Sigmoid colon (tissue), 7 donors: Measurements from ENCODE around the gene ZFR2. TPM values are rescaled to one million over a fixed set of nuclear protein-coding genes. Genes with fewer than 3 reads are reported as not detected.

Source experiments
- DNase-seq: peaks from one replicate; pipeline ENCODE4 v3.0.0-alpha.2; 2019
- H3K27ac ChIP-seq, 4 donors: fragments of 200-600 bp; sonication (generic); one replicate each; pipeline ENCODE4 v1.5.1; 2016 to 2019; ENCODE audit warnings: mild to moderate bottlenecking in 1 of 4
- H3K27me3 ChIP-seq, 3 donors: fragments of 200-600 bp; sonication (generic); one replicate each; pipeline ENCODE4 v1.5.1; 2019; ENCODE audit warnings: mild to moderate bottlenecking in 1 of 3
- H3K36me3 ChIP-seq, 4 donors: fragments of 200-600 bp; sonication (generic); one replicate each; pipeline ENCODE4 v1.5.1; 2016 to 2019
- H3K4me1 ChIP-seq, 4 donors: fragments of 200-600 bp; sonication (generic); one replicate each; pipeline ENCODE4 v1.5.1; 2017 to 2019
- H3K4me3 ChIP-seq, 4 donors: fragments of 200-600 bp; sonication (generic); one replicate each; pipeline ENCODE4 v1.5.1; 2017 to 2019; ENCODE audit warnings: mild to moderate bottlenecking in 2 of 4, moderate library complexity in 1 of 4
- H3K9me3 ChIP-seq, 4 donors: fragments of 200-600 bp in 3 of 4; sonication (generic) in 3 of 4; one replicate each; pipeline versions ENCODE4 v1.5.1 to v1.6.1; 2013 to 2019
- CTCF ChIP-seq, 4 experiments: fragments of 450-650 bp in 3 of 4; fragments of 200-600 bp in 1 of 4; IDR thresholded peaks; one replicate each; pipeline ENCODE4 v1.5.1; 2016 to 2019; ENCODE audit warnings: antibody characterized with exemption in 4 of 4, mild to moderate bottlenecking in 3 of 4, moderate library complexity in 2 of 4
- EP300 ChIP-seq, 4 donors: sonication (generic); formaldehyde crosslinking; IDR thresholded peaks; one replicate each; pipeline ENCODE4 v1.6.1; 2017; ENCODE audit warnings: antibody characterized with exemption in 4 of 4
- POLR2A ChIP-seq, 2 donors: fragments of 450-650 bp; IDR thresholded peaks; one replicate each; pipeline ENCODE4 v1.6.1; 2016; ENCODE audit warnings: antibody characterized with exemption in 2 of 2, mild to moderate bottlenecking in 2 of 2, moderate library complexity in 2 of 2
- POLR2AphosphoS5 ChIP-seq, 4 donors: sonication (generic); formaldehyde crosslinking; IDR thresholded peaks; one replicate each; pipeline ENCODE4 v1.6.1; 2017; ENCODE audit warnings: antibody characterized with exemption in 4 of 4
- WGBS, 2 donors: extraction: QIAGEN DNeasy Blood & Tissue Kit; methylation state at CpG; one replicate each; pipeline ENCODE4 v1.1.7; 2013; 5-methylcytosine and 5-hydroxymethylcytosine counted together
- intact Hi-C: fragments of 100-400 bp; cut with DNase I; formaldehyde crosslinking; loops from one replicate; pipeline ENCODE4 v1.15.1; 2023
- polyA plus RNA-seq, 3 donors: library from polyadenylated mRNA; stranded (reverse); fragments of 200-250 nt; gene quantifications; one replicate each; pipeline ENCODE4 v1.2.3, GENCODE V29; 2013
- total RNA-seq, 4 donors: library from RNA; depleted of rRNA; stranded (reverse); fragments of >200 nt; gene quantifications; one replicate each; pipeline ENCODE4 v1.1.0, GENCODE V29; 2016
- donor health status: healthy with polysubstance abuse.
- donor health status: Bipolar disorder and iron deficiency.
- donor health status: healthy.

The ZFR2 gene
- total and polyA plus RNA-seq, 7 donors, result under 0.01 to 1.2 (median 0.47) TPM; not detected in 3

DNA sequence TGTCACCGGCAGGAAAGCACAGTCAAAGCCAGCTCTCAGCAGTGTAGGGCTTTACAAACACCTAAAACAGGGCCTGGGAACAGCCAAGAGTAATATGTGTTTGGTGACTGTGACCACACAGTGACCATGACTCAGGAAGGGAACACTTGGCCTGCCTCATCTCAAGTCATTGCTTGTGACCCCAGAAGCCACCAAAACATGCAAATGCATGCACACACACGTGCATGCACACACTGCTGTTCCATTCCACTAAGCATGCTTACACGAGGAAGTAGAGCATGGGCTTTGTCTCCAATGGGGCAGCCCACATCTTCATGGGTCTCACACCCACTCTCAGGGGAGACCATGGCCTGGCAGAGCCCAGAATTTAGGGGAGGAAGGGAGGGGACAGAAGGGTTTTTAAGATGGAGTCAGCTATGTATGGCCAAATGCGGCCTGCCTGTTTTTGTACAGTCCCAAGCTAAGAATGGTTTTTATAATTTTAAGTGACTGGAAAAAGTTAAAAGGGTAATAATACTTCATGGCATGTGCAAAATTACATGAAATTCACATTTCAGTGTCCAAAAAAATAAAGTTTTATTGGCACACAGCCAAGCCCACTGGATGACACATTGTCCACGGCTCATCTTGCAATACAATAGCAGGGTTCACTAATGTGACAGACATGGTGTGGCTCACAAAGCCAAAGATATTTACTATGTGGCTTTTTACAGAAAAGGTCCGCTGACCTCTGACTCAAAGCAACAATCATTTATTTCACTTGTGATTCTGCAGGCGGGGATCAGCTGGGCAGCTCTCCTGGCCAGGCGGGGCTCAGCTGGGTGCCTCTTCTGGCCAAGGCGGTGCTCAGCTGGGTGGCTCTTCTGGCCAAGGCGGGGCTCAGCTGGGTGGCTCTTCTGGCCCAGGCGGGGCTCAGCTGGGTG is 17.3 kb downstream of the ZFR2 start:
- WGBS, 2 donors, result 94% methylated on average over 11 of the region's 11 CpGs
- no peak for TF ChIP-seq EP300 (IDR thresholded peaks at IDR 0.05)
- TF ChIP-seq POLR2A (IDR thresholded peaks at IDR 0.05), result no peak
- TF ChIP-seq POLR2AphosphoS5 (IDR thresholded peaks at IDR 0.05), result no peak
- no peak for TF ChIP-seq CTCF (IDR thresholded peaks at IDR 0.05)
- intact Hi-C loops, result no loop called here
- DNase-seq, result no peak
- Histone ChIP-seq H3K27ac (no peak overlapping the region), H3K4me1 (no peaks in the 10 kb centered on the region), H3K4me3 (no peak overlapping the region), H3K27me3 (no peaks in the 10 kb centered on the region), H3K36me3 (no peaks in the 10 kb centered on the region), H3K9me3 (peaks cover 7 to 11% (median 10%) of the 10 kb centered on the region in 4 donors)

DNA sequence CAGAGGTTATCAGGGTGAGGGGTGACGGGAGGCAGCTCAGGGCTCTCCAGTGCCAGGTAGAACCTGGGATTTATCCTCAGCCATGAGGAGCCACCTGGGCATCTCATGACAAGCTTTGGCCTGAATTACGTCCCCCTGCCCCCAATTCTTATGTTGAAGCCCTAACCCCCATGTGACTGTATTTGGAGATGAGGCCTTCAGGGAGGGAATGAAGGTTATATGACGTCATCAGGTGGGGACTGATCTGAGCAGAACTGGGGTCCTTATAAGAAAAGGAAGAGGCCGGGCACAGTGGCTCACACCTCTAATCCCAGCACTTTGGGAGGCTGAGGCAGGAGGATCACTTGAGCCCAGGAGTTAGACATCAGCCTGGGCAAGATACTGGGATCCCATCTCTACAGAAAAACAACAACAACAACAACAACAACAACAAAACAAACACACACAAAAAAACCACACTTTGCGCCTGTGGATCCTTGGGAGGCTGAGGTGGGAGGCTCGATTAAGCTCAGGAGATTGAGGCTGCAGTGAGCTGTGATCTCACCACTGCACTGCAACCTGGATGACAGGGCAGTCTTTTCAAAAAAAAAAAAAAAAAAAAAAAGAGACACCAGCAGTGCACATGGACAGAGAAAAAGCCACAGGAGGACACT is 18.4 kb downstream of the ZFR2 start:
- Histone ChIP-seq H3K36me3 (no peaks in the 10 kb centered on the region), H3K9me3 (peaks cover 7 to 11% (median 10%) of the 10 kb centered on the region in 4 donors), H3K27me3 (no peaks in the 10 kb centered on the region), H3K27ac (no peak overlapping the region), H3K4me1 (no peaks in the 10 kb centered on the region), H3K4me3 (no peak overlapping the region)
- intact Hi-C loops, result no loop called here
- WGBS, 2 donors, result 90 to 92% methylated on average over 6 of the region's 6 CpGs
- TF ChIP-seq EP300 (IDR thresholded peaks at IDR 0.05), result no peak
- TF ChIP-seq CTCF (IDR thresholded peaks at IDR 0.05), result no peak
- TF ChIP-seq POLR2AphosphoS5 (IDR thresholded peaks at IDR 0.05), result no peak
- no peak for TF ChIP-seq POLR2A (IDR thresholded peaks at IDR 0.05)
- DNase-seq, result no peak

GRCh38 chr19:3849787-3850186 is 19.1 kb downstream of the ZFR2 start:
- Histone ChIP-seq H3K9me3 (peaks cover 7 to 11% (median 10%) of the 10 kb centered on the region in 4 donors), H3K4me1 (no peaks in the 10 kb centered on the region), H3K27me3 (no peaks in the 10 kb centered on the region), H3K27ac (no peak overlapping the region), H3K4me3 (no peak overlapping the region), H3K36me3 (no peaks in the 10 kb centered on the region)
- 78 to 88% methylated on average over 12 of the region's 12 CpGs for WGBS, 2 donors
- intact Hi-C loops, result no loop called here
- DNase-seq, result no peak
- TF ChIP-seq POLR2AphosphoS5 (IDR thresholded peaks at IDR 0.05), result no peak
- no peak for TF ChIP-seq CTCF (IDR thresholded peaks at IDR 0.05)
- TF ChIP-seq EP300 (IDR thresholded peaks at IDR 0.05), result no peak
- no peak for TF ChIP-seq POLR2A (IDR thresholded peaks at IDR 0.05)

- no peak for DNase-seq
- Histone ChIP-seq H3K9me3 (peaks cover 7 to 11% (median 10%) of the 10 kb centered on the region in 4 donors), H3K27me3 (no peaks in the 10 kb centered on the region), H3K36me3 (no peaks in the 10 kb centered on the region), H3K4me1 (no peaks in the 10 kb centered on the region), H3K27ac (no peak overlapping the region), H3K4me3 (no peak overlapping the region)
- TF ChIP-seq POLR2AphosphoS5 (IDR thresholded peaks at IDR 0.05) (no peak), CTCF (IDR thresholded peaks at IDR 0.05) (no peak), POLR2A (IDR thresholded peaks at IDR 0.05) (no peak), EP300 (IDR thresholded peaks at IDR 0.05) (no peak)
- intact Hi-C loops, result no loop called here
- WGBS, 2 donors, result 32 to 67% methylated on average over 5 of the region's 5 CpGs
Observed at GRCh38 chr19:3849092-3849491, 19.7 kb downstream of the ZFR2 start.
